ENCODE measurements around the gene HAUS1.

- TF ChIP-seq CTCF (IDR thresholded peaks at IDR 0.05; ENCODE audit: low read depth, low read length) (no peak), POLR2A (IDR thresholded peaks at IDR 0.05; ENCODE audit: extremely low read depth, insufficient read length) (no peak)
Measured at GRCh38 chr18:46141199-46141598, 37.0 kb downstream of the HAUS1 start.
